ENCODE data around the gene SAMD11.

GRCh38 chr1:971751-972506 lies 48.2 kb downstream of the SAMD11 start:
- TF ChIP-seq NFE2L2 (IDR thresholded peaks at IDR 0.05; ENCODE audit: low read length) (no peak), REPIN1 (CRISPR knock-in tag; IDR thresholded peaks at IDR 0.05; ENCODE audit: borderline replicate concordance, low read depth) (no peak), CC2D1A (CRISPR knock-in tag; IDR thresholded peaks at IDR 0.05) (no peak), HIC2 (CRISPR knock-in tag; IDR thresholded peaks at IDR 0.05; ENCODE audit: low read depth) (no peak), IKZF4 (CRISPR knock-in tag; IDR thresholded peaks at IDR 0.05; ENCODE audit: borderline replicate concordance, low read depth, not compliant biosample characterization) (no peak), WIZ (CRISPR knock-in tag; IDR thresholded peaks at IDR 0.05) (no peak), ZNF367 (CRISPR knock-in tag; IDR thresholded peaks at IDR 0.05; ENCODE audit: borderline replicate concordance) (no peak), FOSL1 (CRISPR knock-in tag; IDR thresholded peaks at IDR 0.05; ENCODE audit: borderline replicate concordance) (no peak), TCF12 (IDR thresholded peaks at IDR 0.05) (no peak), TCF12 (CRISPR knock-in tag; IDR thresholded peaks at IDR 0.05) (no peak), CTCF (CRISPR knock-in tag; IDR thresholded peaks at IDR 0.05) (no peak), YY1 (IDR thresholded peaks at IDR 0.05; ENCODE audit: insufficient read depth, insufficient replicate concordance, low read depth, low read length) (no peak), GABPA (IDR thresholded peaks at IDR 0.05; ENCODE audit: low read depth, low read length) (no peak), GABPA (CRISPR knock-in tag; IDR thresholded peaks at IDR 0.05; ENCODE audit: low read depth) (no peak), ZNF747 (CRISPR knock-in tag; IDR thresholded peaks at IDR 0.05; ENCODE audit: borderline replicate concordance) (no peak), ZNF503 (CRISPR knock-in tag; IDR thresholded peaks at IDR 0.05) (no peak)

Measured in HepG2 (cell line).